Glutamatergic neuron (in vitro differentiated cells): ENCODE results near the gene XAF1. TPM values are rescaled to one million over a fixed set of nuclear protein-coding genes. Genes with fewer than 3 reads are reported as not detected.

Source experiments
- DNase-seq: peaks from one replicate; pipeline ENCODE4 v3.0.0; 2022
- H3K27ac Mint-ChIP-seq: one replicate; pipeline ENCODE4 v1.8.0; 2020; ENCODE audit warnings: mild to moderate bottlenecking, mixed read lengths, inconsistent platforms; ENCODE audit not compliant: unreplicated experiment
- H3K27me3 Mint-ChIP-seq: one replicate; pipeline ENCODE4 v1.8.0; 2020; ENCODE audit warnings: mild to moderate bottlenecking, moderate library complexity, mixed read lengths, inconsistent platforms; ENCODE audit not compliant: unreplicated experiment
- H3K36me3 Mint-ChIP-seq: one replicate; pipeline ENCODE4 v1.8.0; 2020; ENCODE audit warnings: mild to moderate bottlenecking, mixed read lengths, inconsistent platforms; ENCODE audit not compliant: unreplicated experiment
- H3K4me1 Mint-ChIP-seq: one replicate; pipeline ENCODE4 v1.8.0; 2020; ENCODE audit warnings: mild to moderate bottlenecking, low read depth, mixed read lengths, inconsistent platforms; ENCODE audit not compliant: unreplicated experiment
- H3K4me3 Mint-ChIP-seq: one replicate; pipeline ENCODE4 v1.8.0; 2020; ENCODE audit warnings: mild to moderate bottlenecking, mixed read lengths, inconsistent platforms; ENCODE audit not compliant: unreplicated experiment
- H3K9me3 Mint-ChIP-seq: one replicate; pipeline ENCODE4 v1.8.0; 2020; ENCODE audit warnings: mild to moderate bottlenecking, moderate library complexity, mixed read lengths, inconsistent platforms; ENCODE audit not compliant: unreplicated experiment
- CTCF ChIP-seq: fragments of 200-600 bp; sonication (generic); IDR thresholded peaks from one replicate; pipeline ENCODE4 v1.5.0; 2021; ENCODE audit not compliant: partially characterized antibody, unreplicated experiment
- long read RNA-seq: library from polyadenylated mRNA; unstranded; transcript quantifications from one replicate; pipeline ENCODE4 v2.0.0, GENCODE V29; 2020; ENCODE audit not compliant: unreplicated experiment
- total RNA-seq: library from RNA; stranded (reverse); fragmentation: NEBNext Ultra II Directional; extraction: Animal tissue kit (Norgen Biotek cat#: 25700); gene quantifications from one replicate; pipeline ENCODE4 v1.2.1, GENCODE V29; 2021; ENCODE audit not compliant: unreplicated experiment

The XAF1 gene
- not detected for total RNA-seq
- long read RNA-seq = 0 reads

- H3K36me3 Mint-ChIP-seq = no peaks in the 10 kb centered on the region
- TF ChIP-seq CTCF = no peak
- no peaks in the 10 kb centered on the region for H3K9me3 Mint-ChIP-seq
- no peaks in the 10 kb centered on the region for H3K4me1 Mint-ChIP-seq
- no peak within 1 kb of the TSS for H3K27ac Mint-ChIP-seq
- DNase-seq = no peak
- H3K4me3 Mint-ChIP-seq = no peak within 1 kb of the TSS
- peaks cover 2% of the 10 kb centered on the region for H3K27me3 Mint-ChIP-seq
These were observed at the start of gene XAF1 for GRCh38 chr17:6755731-6756184. TSS of gene XAF1 (plus strand) at chr17:6756046. CDS start at chr17:6756079, 33 bp downstream.

DNA sequence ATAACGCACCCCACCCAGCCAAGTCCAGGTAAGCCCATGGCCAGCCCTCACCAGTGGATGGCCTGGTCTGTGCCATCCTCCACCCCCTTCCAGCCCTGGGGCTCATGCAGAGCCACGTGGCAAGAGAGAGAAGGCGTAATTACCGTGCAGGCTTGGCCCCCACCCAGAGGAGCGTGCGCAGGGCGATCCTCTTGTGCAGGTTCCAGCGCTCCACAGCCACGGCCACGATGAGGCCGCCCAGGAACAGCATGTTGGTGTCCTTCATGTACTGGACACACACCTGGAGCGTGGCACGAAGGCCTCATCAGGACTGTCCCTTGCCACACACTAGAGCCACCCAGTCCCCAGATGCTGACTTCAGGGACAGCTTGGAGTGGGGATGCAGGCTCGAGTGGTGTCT is 49.3 kb upstream of the XAF1 start:
- H3K4me1 Mint-ChIP-seq = no peaks in the 10 kb centered on the region
- peaks cover 5% of the 10 kb centered on the region for H3K27me3 Mint-ChIP-seq
- H3K9me3 Mint-ChIP-seq = peaks cover 3% of the 10 kb centered on the region
- DNase-seq = no peak
- TF ChIP-seq CTCF = no peak
- H3K36me3 Mint-ChIP-seq = peaks cover 3% of the 10 kb centered on the region
- no peak overlapping the region for H3K27ac Mint-ChIP-seq
- H3K4me3 Mint-ChIP-seq = no peak overlapping the region

DNA sequence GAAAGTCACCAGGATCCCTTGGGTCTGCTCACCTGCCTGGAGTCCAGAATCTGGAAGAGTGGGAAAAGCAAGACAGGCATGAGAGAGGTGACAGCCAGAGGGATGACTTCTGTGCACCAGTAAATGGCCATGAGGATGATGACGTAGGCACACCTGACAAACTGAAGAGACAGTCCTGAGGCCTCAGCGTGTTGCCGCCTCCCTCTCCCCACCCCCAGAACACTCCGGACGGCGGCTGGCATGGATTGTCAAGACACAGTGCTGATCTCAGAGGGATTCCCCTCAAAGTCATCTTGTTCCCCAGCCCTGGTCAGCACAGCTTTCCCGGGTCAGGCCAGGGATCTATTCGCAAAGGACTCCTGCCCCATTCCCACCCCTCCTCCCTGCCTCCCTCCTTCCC is 48.9 kb upstream of the XAF1 start:
- Mint-ChIP-seq H3K9me3 (peaks cover 5% of the 10 kb centered on the region), H3K4me1 (no peaks in the 10 kb centered on the region), H3K4me3 (no peak overlapping the region), H3K27me3 (peaks cover 8% of the 10 kb centered on the region), H3K36me3 (peaks cover 5% of the 10 kb centered on the region), H3K27ac (no peak overlapping the region)
- DNase-seq = no peak
- TF ChIP-seq CTCF = no peak

- H3K36me3 Mint-ChIP-seq = peaks cover 5% of the 10 kb centered on the region
- H3K27ac Mint-ChIP-seq = no peak overlapping the region
- no peaks in the 10 kb centered on the region for H3K4me1 Mint-ChIP-seq
- H3K4me3 Mint-ChIP-seq = no peak overlapping the region
- no peak for TF ChIP-seq CTCF
- peaks cover 14% of the 10 kb centered on the region for H3K27me3 Mint-ChIP-seq
- DNase-seq = no peak
- peaks cover 6% of the 10 kb centered on the region for H3K9me3 Mint-ChIP-seq
These were observed 47.4 kb upstream of the XAF1 start for GRCh38 chr17:6708357-6708961.

DNA sequence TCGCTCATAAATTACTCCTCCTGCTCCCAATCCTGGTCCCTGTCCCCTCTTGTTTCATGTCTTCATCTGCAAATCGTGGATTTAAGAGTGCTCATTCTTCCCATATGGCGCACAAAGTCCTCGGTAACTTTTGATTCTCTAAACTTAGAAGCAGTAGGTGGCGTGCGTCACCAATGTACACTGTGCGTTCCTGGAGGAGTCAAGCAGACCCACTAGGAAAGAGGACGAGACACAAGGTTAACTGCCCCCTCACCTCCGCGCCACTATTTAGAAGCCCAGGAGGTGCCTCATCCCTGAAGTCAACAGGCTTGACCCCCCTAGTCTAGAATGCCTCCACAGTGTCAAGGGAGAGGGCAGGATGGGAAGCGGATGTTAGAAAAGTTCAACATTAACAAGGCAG is 45.5 kb upstream of the XAF1 start:
- TF ChIP-seq CTCF = no peak
- no peaks in the 10 kb centered on the region for H3K4me1 Mint-ChIP-seq
- H3K27me3 Mint-ChIP-seq = peaks cover 19% of the 10 kb centered on the region
- no peak overlapping the region for H3K27ac Mint-ChIP-seq
- H3K36me3 Mint-ChIP-seq = peaks cover 5% of the 10 kb centered on the region
- H3K9me3 Mint-ChIP-seq = peaks cover 6% of the 10 kb centered on the region
- no peak overlapping the region for H3K4me3 Mint-ChIP-seq
- no peak for DNase-seq
